K562 (cell line): ENCODE results near the gene NME4. TPM values are rescaled to one million over a fixed set of nuclear protein-coding genes. Genes with fewer than 3 reads are reported as not detected.

Experiments used
- ATAC-seq: fragments of 200-7000 bp; cut with Tn5 transposase; 3 replicates; pipeline ENCODE4 v1.9.1; 2020; ENCODE audit warnings: moderate library complexity
- BruUV-seq: library from RNA; stranded (reverse); fragments of 400-500 nt; replicated peaks from 2 replicates; lab custom pipeline; 2021; lab: Mats Ljungman, UMichigan
- CTCF ChIA-PET: fragments of 300-600 bp; formaldehyde crosslinking; extraction: SDS; loops from one replicate; lab custom pipeline; 2021; ENCODE audit warnings: low intra/inter-chr PET ratio; lab: Yijun Ruan, JAX
- POLR2A ChIA-PET: fragments of 300-600, 350-650 bp; sonication (Branson Sonifier 250); formaldehyde crosslinking; extraction: SDS; loops from one replicate; lab custom pipeline; 2021; ENCODE audit warnings: antibody characterized with exemption, inconsistent platforms; lab: Yijun Ruan, JAX
- DNase-seq, 4 experiments: peaks; one replicate each; pipeline versions ENCODE4 v3.0.0 to v3.0.0-alpha.2; 2011 to 2018; ENCODE audit warnings: low spot score in 3 of 4, mixed read lengths in 3 of 4; ENCODE audit errors: extremely low read depth in 1 of 4
- FAIRE-seq: peaks from 2 replicates; lab custom pipeline; 2011; peaks lifted over from hg19 to GRCh38; lab: Jason Lieb, UNC
- H2AFZ ChIP-seq: 2 replicates; pipeline ENCODE4 v1.6.0; 2011; ENCODE audit warnings: low read depth, low read length, control low read depth, inconsistent platforms
- H3K27ac ChIP-seq: fragments of 200-600 bp; 3 replicates; pipeline ENCODE4 v1.8.0; 2011; ENCODE audit warnings: low read depth, mild to moderate bottlenecking, control low read depth, inconsistent platforms, low read length, moderate library complexity, mixed read lengths; ENCODE audit errors: extremely low read depth
- H3K27me3 ChIP-seq, 2 experiments: fragments of 300-600 bp in 1 of 2; 2 replicates in 1 of 2; 3 replicates in 1 of 2; pipeline versions ENCODE4 v1.6.0 to v1.8.0; 2011; ENCODE audit warnings: inconsistent platforms in 2 of 2, low read length in 2 of 2, mild to moderate bottlenecking in 1 of 2, mixed read lengths in 1 of 2, moderate library complexity in 1 of 2; ENCODE audit not compliant: control insufficient read depth in 2 of 2, insufficient read depth in 2 of 2
- H3K36me3 ChIP-seq: fragments of 300-600 bp; 3 replicates; pipeline ENCODE4 v1.8.0; 2011; ENCODE audit warnings: mild to moderate bottlenecking, low read length, inconsistent platforms; ENCODE audit not compliant: control insufficient read depth, insufficient read depth
- H3K4me1 ChIP-seq, 2 experiments: fragments of 200-600 bp in 1 of 2; replicated peaks in 1 of 2; 2 replicates in 1 of 2; 3 replicates in 1 of 2; pipeline versions ENCODE4 v1.5.1 to v1.8.0; 2011; ENCODE audit warnings: inconsistent platforms in 2 of 2, low read length in 2 of 2, mild to moderate bottlenecking in 1 of 2, mixed read lengths in 1 of 2, moderate library complexity in 1 of 2; ENCODE audit not compliant: control insufficient read depth in 2 of 2, insufficient read depth in 2 of 2
- H3K4me2 ChIP-seq: 2 replicates; pipeline ENCODE4 v1.6.1; 2011; ENCODE audit warnings: low read length, control low read depth, inconsistent platforms, mixed read lengths; ENCODE audit not compliant: insufficient read depth
- H3K4me3 ChIP-seq: fragments of 200-600 bp; sonication (generic), shearing (Covaris generic); 2 replicates; pipeline ENCODE4 v1.5.1; 2016; ENCODE audit warnings: control low read depth, inconsistent platforms
- H3K79me2 ChIP-seq: fragments of 200-600 bp; 3 replicates; pipeline ENCODE4 v1.8.0; 2011; ENCODE audit warnings: low read length, inconsistent platforms; ENCODE audit not compliant: control insufficient read depth, insufficient read depth
- H3K9ac ChIP-seq, 2 experiments: 2 replicates each; pipeline versions ENCODE4 v1.6.0 to v1.6.1; 2011; ENCODE audit warnings: low read depth in 2 of 2, low read length in 2 of 2, control low read depth in 1 of 2, inconsistent platforms in 1 of 2, mild to moderate bottlenecking in 1 of 2, mixed read lengths in 1 of 2; ENCODE audit not compliant: insufficient read depth in 1 of 2
- H3K9me1 ChIP-seq: one replicate; pipeline ENCODE4 v1.6.0; 2011; ENCODE audit warnings: inconsistent platforms, mild to moderate bottlenecking, low read length, moderate library complexity; ENCODE audit not compliant: control insufficient read depth, insufficient read depth
- H3K9me3 ChIP-seq: replicated peaks from 2 replicates; pipeline ENCODE4 v1.5.1; 2011; ENCODE audit warnings: low read depth, low read length, inconsistent platforms; ENCODE audit not compliant: control insufficient read depth, insufficient read depth
- H4K20me1 ChIP-seq: replicated peaks from 2 replicates; pipeline ENCODE4 v1.6.1; 2011; ENCODE audit warnings: low read length, inconsistent platforms, mixed read lengths; ENCODE audit not compliant: control insufficient read depth, insufficient read depth
- HIVEP1 ChIP-seq: fragments of 250-450 bp; sonication (Bioruptor Pico); IDR thresholded peaks from 2 replicates; pipeline ENCODE4 v1.4.0; 2020; ENCODE audit warnings: mild to moderate bottlenecking
- POLR2G ChIP-seq: fragments of 200-400 bp; formaldehyde crosslinking; IDR thresholded peaks from 2 replicates; pipeline ENCODE4 v1.6.1; 2017; ENCODE audit warnings: low read depth, mild to moderate bottlenecking, antibody characterized with exemption, low read length, moderate library complexity
- ZFP30 ChIP-seq: fragments of 250-450 bp; sonication (Bioruptor Pico); IDR thresholded peaks from 2 replicates; pipeline ENCODE4 v1.8.0; 2022; ENCODE audit warnings: moderate library complexity, mild to moderate bottlenecking, inconsistent platforms, borderline replicate concordance
- WGBS: fragments of 100-300 bp; shearing (Covaris generic); methylation state at CpG from one replicate; pipeline ENCODE4 v1.1.6; 2016; ENCODE audit warnings: low coverage, mixed read lengths; ENCODE audit not compliant: insufficient coverage; ENCODE audit errors: missing lambda C conversion rate; 5-methylcytosine and 5-hydroxymethylcytosine counted together
- in situ Hi-C: fragments of 300-500 bp; cut with MboI; formaldehyde crosslinking; loops from 4 replicates; pipeline ENCODE4 v1.15.0; 2018; ENCODE audit warnings: inconsistent platforms, mixed read lengths
- intact Hi-C: fragments of 100-400 bp; cut with micrococcal nuclease; formaldehyde crosslinking; loops from 2 replicates; pipeline ENCODE4 v1.14.2; 2022
- polyA plus RNA-seq, 8 experiments: library from polyadenylated mRNA; depleted of rRNA in 4 of 8; stranded (reverse) in 5 of 8; unstranded in 3 of 8; fragments of >200 nt; fragmentation: Nextera tagmentation in 2 of 8; fragmentation: Illumina TruSeq in 1 of 8; extraction: Ambion mirVana in 2 of 8; extraction: Trizol in 1 of 8; gene quantifications; 2 replicates each; pipeline versions ENCODE4 v1.2.1 to v1.2.3, GENCODE V29; 2011 to 2014; ENCODE audit warnings: inconsistent platforms in 1 of 8, missing spikeins in 1 of 8
- total RNA-seq, 7 experiments: library from RNA; depleted of rRNA in 6 of 7; stranded (reverse); fragments of >200 nt in 6 of 7; fragmentation: Illumina TruSeq in 2 of 7; extraction: Trizol in 2 of 7; gene quantifications; 2 replicates each; pipeline versions ENCODE4 v1.2.1 to v1.2.3, GENCODE V29; 2011 to 2021; ENCODE audit warnings: low replicate concordance in 1 of 7

The NME4 gene
- total and polyA plus RNA-seq, 9 of the 15 experiments (the other 6 are each of a cell fraction or from before 2014, with no cell fraction given) = 15.4 to 264 (median 139) TPM

DNA sequence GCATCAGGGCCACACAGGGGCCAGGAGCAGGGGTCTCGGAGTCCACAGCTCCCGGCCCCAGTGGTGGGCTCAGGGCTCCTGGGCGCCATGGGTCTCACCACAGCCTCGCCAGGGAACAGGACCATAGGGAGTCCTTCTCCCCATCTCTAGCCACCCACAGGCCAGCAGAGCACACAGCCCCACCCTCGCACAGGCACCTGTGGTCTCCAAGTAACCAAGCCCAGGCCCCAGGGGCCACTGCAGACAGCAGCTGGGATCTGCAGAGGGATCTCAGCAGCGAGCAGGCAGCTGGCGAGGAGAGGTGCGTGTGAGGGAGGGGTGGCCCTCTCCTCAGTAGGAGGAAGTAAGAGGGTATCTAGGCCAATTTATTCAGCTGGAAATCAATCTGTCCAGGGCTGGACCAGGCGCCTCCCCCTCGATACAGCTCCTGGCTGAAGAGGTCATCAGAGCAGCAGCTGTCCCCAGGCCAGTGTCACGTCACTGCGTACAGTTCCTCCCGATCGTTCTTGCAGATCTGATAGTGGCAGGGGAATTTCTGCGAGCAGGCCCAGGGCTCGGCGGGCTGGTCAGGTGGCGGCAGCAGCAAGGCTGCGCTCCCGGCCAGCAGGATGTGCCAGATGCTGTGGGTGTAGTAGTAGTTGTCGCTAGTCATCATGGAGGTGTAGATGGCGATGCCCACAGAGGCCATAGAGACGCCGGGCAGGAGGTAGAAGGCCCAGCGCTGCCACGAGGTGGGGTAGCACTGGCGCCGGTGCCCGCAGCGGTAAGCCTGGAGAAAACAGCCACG, 25.3 kb upstream of the NME4 start (continued):
- TF ChIP-seq ZFP30 = no peak

DNA sequence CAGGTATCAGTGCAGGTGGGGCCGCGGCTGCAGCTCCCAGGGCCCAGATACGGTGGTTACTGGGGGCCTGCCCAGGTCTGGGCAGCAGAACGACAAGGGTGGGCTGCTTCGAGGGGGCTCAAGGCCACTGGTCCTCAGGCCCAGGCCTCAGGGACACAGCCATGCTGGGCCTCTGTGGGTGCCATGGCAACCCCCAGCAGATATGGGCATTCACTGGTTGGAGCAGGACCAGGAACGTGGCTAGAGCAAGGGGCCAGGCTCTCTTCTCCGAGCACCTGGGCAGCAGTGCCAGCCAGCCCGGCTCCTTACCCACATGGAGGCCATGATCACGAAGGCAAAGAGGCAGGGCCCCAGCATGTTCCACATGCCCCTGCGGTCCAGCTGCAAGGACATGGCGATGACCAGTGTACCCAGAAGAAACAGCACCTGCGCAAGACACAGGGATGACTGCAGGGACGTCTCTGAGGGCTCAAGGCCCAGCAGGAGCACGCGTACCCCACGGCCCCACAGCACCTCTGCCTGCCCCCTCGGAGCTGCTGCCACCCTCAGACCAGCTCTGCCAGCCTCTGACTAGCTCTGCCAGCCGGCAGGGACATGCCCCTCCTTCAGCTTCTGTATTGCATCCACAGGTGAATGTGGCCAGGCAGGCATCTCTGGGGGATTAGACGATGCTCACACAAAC, 24.6 kb upstream of the NME4 start:
- DNase-seq (no peak), FAIRE-seq (no peak), ATAC-seq (no peak)
- intact Hi-C loops (no loop called here), in situ Hi-C loops (no loop called here)
- TF ChIP-seq HIVEP1 (CRISPR knock-in tag) (no peak), POLR2G (peak; percentile 14; the same call in 1 of the 2 replicates)
- BruUV-seq = no TSS peak
- Histone ChIP-seq H3K27ac (no peak overlapping the region), H3K36me3 (peaks cover 83% of the 10 kb centered on the region; the same call in 2 of the 3 replicates), H3K9me1 (peaks cover 5% of the 10 kb centered on the region), H3K9me3 (no peaks in the 10 kb centered on the region), H3K4me1 (peaks cover 9 to 65% of the 10 kb centered on the region in 2 experiments), H2AFZ (no peak overlapping the region), H3K4me3 (no peak overlapping the region), H3K79me2 (peaks cover 13% of the 10 kb centered on the region), H3K4me2 (no peak overlapping the region), H4K20me1 (no peaks in the 10 kb centered on the region), H3K9ac (peak overlapping the region in 1 of 2 experiments; percentile 92; a peak in 1 of 4 replicates), H3K27me3 (no peaks in the 10 kb centered on the region)
- WGBS = 86% methylated on average over 15 of the region's 19 CpGs
- ChIA-PET CTCF (no interaction called here), POLR2A (no interaction called here)
